HCT116 (cell line): ENCODE results near the gene FBXO24. TPM values are rescaled to one million over a fixed set of nuclear protein-coding genes. Genes with fewer than 3 reads are reported as not detected.
A peak's percentile ranks its signal among the peaks of the same experiment; 100 is the strongest.

ENCODE experiments used
- ATAC-seq: fragments of 200-7000 bp; cut with Tn5 transposase; 2 replicates; pipeline ENCODE4 v1.9.1; 2020; ENCODE audit warnings: mild to moderate bottlenecking, moderate library complexity
- BruUV-seq: library from RNA; stranded (reverse); fragments of 400-500 nt; replicated peaks from 2 replicates; lab custom pipeline; 2021; lab: Mats Ljungman, UMichigan
- CTCF ChIA-PET: fragments of 300-600 bp; sonication (Branson Sonifier 250); formaldehyde crosslinking; loops from one replicate; lab custom pipeline; 2021; ENCODE audit warnings: antibody characterized with exemption; lab: Charles Lee
- POLR2A ChIA-PET: fragments of 300-600, 350-600 bp; sonication (Branson Sonifier 250); formaldehyde crosslinking; loops from one replicate; lab custom pipeline; 2021; ENCODE audit warnings: antibody characterized with exemption; lab: Charles Lee
- RAD21 ChIA-PET, 2 experiments: fragments of 300-600 bp; sonication (Branson Sonifier 250); formaldehyde crosslinking; loops; one replicate each; lab custom pipeline; 2023; ENCODE audit warnings: low total read pairs in 2 of 2; ENCODE audit not compliant: uncharacterized antibody in 2 of 2, unreplicated experiment in 2 of 2, low non-redundant PET in 1 of 2; lab: Charles Lee
- DNase-seq: peaks from one replicate; pipeline ENCODE4 v3.0.0-alpha.2; 2010; ENCODE audit warnings: low read depth, low spot score
- H2AFZ ChIP-seq: fragments of 200-600 bp; shearing (Covaris generic), sonication (generic); 2 replicates; pipeline ENCODE4 v1.6.1; 2017; ENCODE audit warnings: low read depth, mixed run types, mixed read lengths, antibody characterized with exemption, low read length; ENCODE audit not compliant: poor library complexity, severe bottlenecking
- H3K27ac ChIP-seq: 2 replicates; pipeline ENCODE4 v1.5.1; 2012; ENCODE audit warnings: low read depth, low read length
- H3K27me3 ChIP-seq: fragments of 200-600 bp; sonication (generic); 2 replicates; pipeline ENCODE4 v1.6.1; 2016; ENCODE audit warnings: mixed run types, low read length, mixed read lengths; ENCODE audit not compliant: insufficient read depth
- H3K36me3 ChIP-seq, 2 experiments: fragments of 200-500 bp in 1 of 2; fragments of 200-600 bp in 1 of 2; sonication (Bioruptor generic) in 1 of 2; sonication (generic) in 1 of 2; 2 replicates each; pipeline versions ENCODE4 v1.5.1 to v1.6.1; 2014 to 2016; ENCODE audit warnings: low read length in 2 of 2, inconsistent platforms in 1 of 2, mixed read lengths in 1 of 2, mixed run types in 1 of 2; ENCODE audit not compliant: insufficient read depth in 2 of 2, control insufficient read depth in 1 of 2
- H3K4me1 ChIP-seq, 2 experiments: fragments of 200-600 bp in 1 of 2; sonication (generic) in 1 of 2; 2 replicates each; pipeline versions ENCODE4 v1.5.1 to v1.6.1; 2012 to 2017; ENCODE audit warnings: low read length in 2 of 2, inconsistent platforms in 1 of 2, mild to moderate bottlenecking in 1 of 2, mixed read lengths in 1 of 2, mixed run types in 1 of 2, moderate library complexity in 1 of 2; ENCODE audit not compliant: insufficient read depth in 2 of 2, control insufficient read depth in 1 of 2
- H3K4me2 ChIP-seq: fragments of 200-600 bp; sonication (generic); 2 replicates; pipeline ENCODE4 v1.6.1; 2017; ENCODE audit warnings: mixed run types, low read length, mixed read lengths
- H3K4me3 ChIP-seq, 2 experiments: fragments of 200-600 bp in 1 of 2; sonication (generic) in 1 of 2; replicated peaks in 1 of 2; 2 replicates each; pipeline ENCODE4 v1.5.1; 2011 to 2016; ENCODE audit warnings: low read length in 2 of 2, control low read depth in 1 of 2, low read depth in 1 of 2, mild to moderate bottlenecking in 1 of 2, mixed read lengths in 1 of 2, mixed run types in 1 of 2
- H3K79me2 ChIP-seq: fragments of 200-600 bp; sonication (generic); 2 replicates; pipeline ENCODE4 v1.6.1; 2017; ENCODE audit warnings: mild to moderate bottlenecking, mixed run types, low read length, moderate library complexity, mixed read lengths; ENCODE audit not compliant: insufficient read depth
- H3K9ac ChIP-seq: fragments of 200-600 bp; sonication (generic); 2 replicates; pipeline ENCODE4 v1.6.1; 2016; ENCODE audit warnings: low read length, mixed read lengths
- H3K9me2 ChIP-seq: fragments of 200-600 bp; sonication (generic), shearing (Covaris generic); 2 replicates; pipeline ENCODE4 v1.6.1; 2017; ENCODE audit warnings: mixed run types, mild to moderate bottlenecking, moderate library complexity; ENCODE audit not compliant: insufficient read depth
- H3K9me3 ChIP-seq, 2 experiments: fragments of 200-500 bp in 1 of 2; fragments of 200-600 bp in 1 of 2; sonication (Bioruptor generic) in 1 of 2; sonication (generic) in 1 of 2; 2 replicates each; pipeline ENCODE4 v1.6.1; 2014 to 2017; ENCODE audit warnings: low read length in 2 of 2, mixed read lengths in 2 of 2, inconsistent platforms in 1 of 2, low read depth in 1 of 2, mild to moderate bottlenecking in 1 of 2, mixed run types in 1 of 2, moderate library complexity in 1 of 2; ENCODE audit not compliant: control insufficient read depth in 1 of 2, insufficient read depth in 1 of 2
- H4K20me1 ChIP-seq: fragments of 200-600 bp; sonication (generic), shearing (Covaris generic); 2 replicates; pipeline ENCODE4 v1.6.1; 2017; ENCODE audit warnings: mixed run types, mild to moderate bottlenecking, moderate library complexity; ENCODE audit not compliant: insufficient read depth
- CBX3 ChIP-seq: IDR thresholded peaks from 2 replicates; pipeline ENCODE4 v1.6.1; 2012; ENCODE audit warnings: low read depth
- ELF1 ChIP-seq: IDR thresholded peaks from 2 replicates; pipeline ENCODE4 v1.6.1; 2012; ENCODE audit warnings: low read depth, borderline replicate concordance
- EZH2 ChIP-seq: fragments of 200-600 bp; sonication (generic); IDR thresholded peaks from 2 replicates; pipeline ENCODE4 v1.6.1; 2017; ENCODE audit warnings: antibody characterized with exemption, mixed run types
- JUND ChIP-seq: IDR thresholded peaks from 2 replicates; pipeline ENCODE4 v1.6.1; 2012
- MAX ChIP-seq: IDR thresholded peaks from 2 replicates; pipeline ENCODE4 v1.6.1; 2012
- ZBTB33 ChIP-seq: IDR thresholded peaks from 2 replicates; pipeline ENCODE4 v1.6.1; 2011; ENCODE audit warnings: mild to moderate bottlenecking, low read length, moderate library complexity; ENCODE audit not compliant: insufficient replicate concordance; ENCODE audit errors: extremely low read depth
- ZFX ChIP-seq: fragments of 450-650 bp; IDR thresholded peaks from 2 replicates; pipeline ENCODE4 v1.6.1; 2017
- intact Hi-C: fragments of 100-400 bp; cut with micrococcal nuclease; formaldehyde crosslinking; loops from 2 replicates; pipeline ENCODE4 v1.10.0; 2022
- total RNA-seq: library from RNA; stranded (reverse); gene quantifications from one replicate; pipeline ENCODE4 v1.2.1, GENCODE V29; 2021; ENCODE audit not compliant: unreplicated experiment

The FBXO24 gene
- total RNA-seq, 1 experiment from 2014 or later: 2.1 TPM

GRCh38 chr7:100603726-100604027 is 17.5 kb downstream of the FBXO24 start:
- intact Hi-C loops: no loop called here
- ChIA-PET RAD21 (no interaction called here), POLR2A (interaction anchor here (3.3 kb wide), 1 partner anchor 17 kb away, joined by 10 read pairs; the partner anchor contains the start of genes FBXO24 and LRCH4), CTCF (no interaction called here)
- Histone ChIP-seq H3K36me3 (no peaks in the 10 kb centered on the region), H3K9ac (peak overlapping the region; percentile 23; the same call in 1 of the 2 replicates), H3K9me2 (no peaks in the 10 kb centered on the region), H3K9me3 (no peaks in the 10 kb centered on the region), H3K4me3 (peak overlapping the region in 1 of 2 experiments; percentile 72; a peak in 1 of 4 replicates), H3K27ac (peak overlapping the region; percentile 5; the same call in 1 of the 2 replicates), H3K4me2 (peak overlapping the region; percentile 86), H2AFZ (no peak overlapping the region), H4K20me1 (no peaks in the 10 kb centered on the region), H3K79me2 (no peaks in the 10 kb centered on the region), H3K27me3 (no peaks in the 10 kb centered on the region), H3K4me1 (peaks cover 4 to 50% of the 10 kb centered on the region in 2 experiments)
- ATAC-seq (no peak), DNase-seq (no peak)
- TF ChIP-seq EZH2 (no peak), ZFX (no peak), ELF1 (no peak), MAX (no peak), ZBTB33 (no peak), JUND (no peak), CBX3 (no peak)
- no TSS peak for BruUV-seq
